Activated T-cell treated with anti-CD3 and anti-CD28 coated beads, Interleukin-2, amount 50 U/mL, for 1 hour (primary cell): ENCODE measurements around the gene P4HA1.

Experiments
- DNase-seq: peaks from one replicate; pipeline ENCODE4 v3.0.0-alpha.2; 2020

Gene P4HA1

DNA sequence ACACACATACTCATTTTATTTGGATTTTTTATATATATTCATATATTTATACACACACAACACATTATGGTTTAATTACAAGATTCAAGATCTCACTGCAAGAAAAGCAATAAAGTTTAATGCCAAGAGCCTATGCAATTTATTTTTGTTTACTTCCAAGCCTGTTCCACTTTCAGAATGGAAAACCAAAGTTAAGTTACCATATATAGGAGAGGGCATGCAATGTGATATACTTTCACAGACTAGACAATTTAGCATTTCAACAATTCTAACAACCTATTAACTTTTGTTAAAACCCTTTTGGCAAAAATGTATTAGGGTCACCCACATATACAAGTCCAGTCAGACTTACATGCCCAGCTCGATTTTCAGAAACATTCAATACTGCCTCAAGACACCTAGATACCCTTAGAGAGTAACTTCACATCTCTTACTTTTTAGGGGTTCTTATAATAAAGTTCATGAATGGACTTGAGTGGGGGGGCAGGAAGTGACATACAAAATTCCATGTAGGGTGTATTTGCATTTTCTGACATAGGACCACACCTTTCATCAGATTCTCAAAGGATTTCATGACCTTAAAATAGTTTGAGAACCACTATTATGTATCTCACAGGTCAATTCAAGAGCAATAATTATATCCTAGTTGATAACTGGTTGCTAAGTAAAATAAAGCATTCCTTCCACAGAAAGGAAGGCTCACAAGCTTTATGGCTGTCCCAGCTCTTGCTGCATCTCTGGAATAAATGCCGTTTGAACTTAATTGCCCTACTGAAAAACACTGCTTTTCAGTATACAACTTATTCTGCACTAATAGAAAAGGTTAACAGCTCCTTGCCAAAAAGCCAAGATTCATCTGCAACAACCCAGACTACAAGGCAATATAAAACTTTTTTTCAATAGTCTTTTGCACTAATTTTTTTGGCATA is 2.5 kb downstream of the P4HA1 start:
- DNase-seq = no peak

DNA sequence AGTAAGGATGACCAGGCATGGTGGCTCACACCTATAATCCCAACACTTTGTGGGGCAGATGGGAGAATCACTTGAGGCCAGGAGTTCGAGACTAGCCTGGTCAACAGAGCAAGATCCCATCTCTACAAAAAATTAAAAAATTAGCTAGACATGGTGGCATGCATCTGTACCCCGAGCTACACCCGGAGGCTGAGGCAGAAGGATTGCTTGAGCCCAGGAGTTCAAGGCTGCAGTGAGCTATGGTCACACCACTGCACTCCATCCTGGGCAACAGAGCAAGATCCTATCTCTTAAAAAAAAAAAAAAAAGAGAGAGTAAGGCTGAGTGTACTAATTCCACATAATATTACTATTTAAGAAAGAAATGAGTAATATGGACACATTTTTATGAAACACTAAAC is 3.8 kb downstream of the P4HA1 start:
- DNase-seq = no peak

GRCh38 chr10:73088304-73088703 is 8.4 kb downstream of the P4HA1 start:
- no peak for DNase-seq

DNA sequence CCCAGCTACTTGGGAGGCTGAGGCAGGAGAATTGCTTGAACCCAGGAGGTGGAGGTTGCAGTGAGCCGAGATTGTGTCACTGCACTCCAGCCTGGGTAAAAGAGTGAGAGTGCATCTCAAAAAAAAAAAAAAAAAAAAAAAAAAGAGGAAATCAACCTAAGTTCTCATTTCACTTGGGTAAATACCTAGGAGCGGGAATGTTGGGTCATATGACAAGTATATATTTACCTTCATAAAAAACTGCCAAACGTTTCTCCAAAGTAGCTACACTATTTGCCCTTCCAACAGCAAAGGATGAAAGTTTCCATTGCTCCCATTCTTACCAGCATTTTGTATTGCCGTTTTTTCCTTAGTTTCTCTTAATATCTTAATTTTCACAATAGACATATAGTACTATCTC is 9.8 kb downstream of the P4HA1 start:
- DNase-seq = no peak

GRCh38 chr10:73084209-73084608 is 12.5 kb downstream of the P4HA1 start:
- DNase-seq = no peak

DNA sequence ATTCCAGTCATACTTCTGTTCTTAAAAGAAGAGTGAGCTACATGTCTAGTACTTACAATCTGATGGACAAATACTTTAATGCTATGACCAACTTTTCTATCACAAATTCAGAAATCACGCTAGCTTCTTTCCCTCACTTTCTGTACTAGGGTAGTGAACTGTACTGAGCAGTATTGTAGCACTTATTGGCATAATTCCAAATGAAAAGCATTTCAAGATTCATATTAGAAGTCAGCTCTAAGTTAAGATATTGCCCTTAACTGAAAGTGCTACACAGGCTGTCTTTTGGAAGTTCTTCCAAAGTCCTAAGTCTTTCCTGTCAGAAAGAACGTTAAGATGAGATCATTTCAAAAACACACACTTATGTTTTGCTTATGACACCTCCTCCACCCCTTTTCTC is 13.4 kb downstream of the P4HA1 start:
- no peak for DNase-seq

GRCh38 chr10:73079779-73080541 is 16.7 kb downstream of the P4HA1 start:
- DNase-seq = no peak

DNA sequence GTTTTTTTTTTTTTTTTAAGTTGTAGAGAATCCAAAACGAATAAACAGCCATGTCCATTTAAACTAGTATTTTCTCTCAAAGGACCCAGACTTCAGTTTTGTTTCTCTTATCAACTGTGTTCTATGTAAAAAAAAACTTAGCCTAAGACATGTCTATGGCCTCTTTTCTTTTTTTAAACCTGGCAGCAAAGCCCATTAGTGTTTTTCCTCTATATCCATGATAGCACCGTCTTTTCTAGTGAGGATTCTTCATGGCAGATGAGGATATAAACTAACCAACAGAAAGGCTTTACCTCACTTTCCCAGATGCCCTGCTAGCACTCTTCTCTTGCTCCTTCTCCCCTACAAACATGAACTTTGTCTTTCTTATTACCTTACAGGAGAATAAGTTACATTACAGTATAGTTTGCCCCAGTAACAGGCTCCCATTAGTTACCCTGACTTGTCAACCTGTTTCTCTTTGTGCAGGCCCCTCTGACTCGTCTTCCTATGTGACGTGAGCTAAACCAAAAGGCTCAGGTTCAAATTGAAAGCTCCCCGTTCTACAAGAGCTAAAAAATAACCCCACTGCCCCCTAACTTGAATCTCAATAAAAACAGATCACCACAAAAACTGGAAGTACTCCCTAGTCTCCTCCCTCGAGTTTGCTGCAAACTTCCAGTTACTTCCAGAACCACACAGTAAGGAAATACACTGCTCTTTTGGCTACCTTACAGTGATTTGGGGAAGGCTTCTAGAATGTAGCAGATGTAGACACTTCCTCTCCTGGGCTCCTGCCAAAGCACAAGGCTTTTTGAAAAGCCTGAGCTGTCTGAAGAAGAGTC is 20.1 kb downstream of the P4HA1 start:
- DNase-seq = no peak

DNA sequence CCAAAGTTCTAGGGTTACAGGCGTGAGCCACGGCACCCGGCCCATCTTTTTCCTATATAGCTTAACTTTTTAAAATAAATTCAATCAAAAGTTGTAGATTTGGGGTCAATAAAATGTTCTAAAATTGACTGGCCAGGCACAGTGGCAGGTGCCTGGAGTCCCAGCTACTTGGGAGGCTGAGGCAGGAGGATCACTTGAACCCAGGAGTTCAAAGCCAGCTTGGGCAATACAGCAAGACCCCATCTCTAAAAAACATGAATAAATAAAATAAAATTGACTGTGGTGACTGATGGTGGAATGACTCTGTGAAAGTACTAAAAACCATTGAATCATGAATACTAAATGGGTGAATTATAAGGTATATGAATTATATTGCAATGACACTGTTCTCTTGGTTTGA is 20.8 kb downstream of the P4HA1 start:
- no peak for DNase-seq

DNA sequence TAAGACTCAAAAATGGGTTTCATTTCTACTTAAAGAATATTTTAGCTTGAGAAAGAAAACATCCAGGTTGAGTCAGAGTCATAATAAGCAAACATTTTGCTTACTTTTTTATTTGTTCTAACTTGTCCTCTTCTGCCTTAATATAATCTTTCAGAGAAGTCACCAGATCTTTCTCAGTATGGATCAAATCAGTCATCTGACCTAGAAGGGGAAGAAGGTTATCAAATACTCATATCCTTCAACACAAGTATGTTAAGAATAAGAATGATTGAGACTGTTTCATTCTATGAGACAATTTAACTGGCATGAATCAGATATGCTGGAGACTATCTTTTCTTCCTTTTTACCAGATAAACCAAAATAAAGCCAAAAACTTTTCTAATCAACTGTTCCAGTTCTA is 23.0 kb downstream of the P4HA1 start:
- no peak for DNase-seq

DNA sequence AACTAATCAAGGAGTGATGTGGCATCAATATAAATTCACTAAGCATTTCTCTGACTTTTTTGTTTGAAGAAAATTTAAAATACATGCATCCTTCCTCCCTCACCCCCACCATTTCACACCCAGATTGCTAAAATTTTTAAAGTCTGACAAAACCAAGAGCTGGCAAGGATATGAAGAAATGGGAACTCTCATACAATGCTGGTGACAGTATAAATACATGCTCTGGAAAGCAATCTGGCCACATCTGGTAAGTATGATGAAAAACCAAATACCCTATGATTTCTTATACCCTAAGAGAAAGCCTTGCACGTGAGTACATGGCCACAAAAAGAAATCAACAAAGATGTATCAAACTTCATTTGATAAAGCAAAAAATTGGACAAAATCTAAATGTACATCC is 31.2 kb downstream of the P4HA1 start:
- DNase-seq = no peak

DNA sequence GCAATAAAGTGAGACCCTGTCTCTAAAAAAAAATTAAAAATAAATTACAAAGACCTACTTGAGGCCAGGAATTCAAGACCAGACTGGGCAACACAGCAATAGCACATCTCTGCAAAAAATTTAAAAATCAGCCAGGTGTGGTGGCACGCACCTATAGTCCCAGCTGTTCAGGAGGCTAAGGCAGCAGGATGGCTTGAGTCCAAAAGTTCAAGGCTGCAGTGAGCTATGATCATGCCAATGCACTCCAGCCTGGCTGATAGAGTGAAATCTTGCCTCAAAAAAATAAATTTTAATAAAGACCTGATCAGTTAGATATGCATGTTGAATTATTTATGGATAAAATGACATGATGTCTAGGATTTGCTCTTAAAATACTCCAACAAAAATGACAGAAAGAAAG is 34.9 kb downstream of the P4HA1 start:
- DNase-seq = no peak

GRCh38 chr10:73060738-73061635 is 35.7 kb downstream of the P4HA1 start:
- DNase-seq = no peak

DNA sequence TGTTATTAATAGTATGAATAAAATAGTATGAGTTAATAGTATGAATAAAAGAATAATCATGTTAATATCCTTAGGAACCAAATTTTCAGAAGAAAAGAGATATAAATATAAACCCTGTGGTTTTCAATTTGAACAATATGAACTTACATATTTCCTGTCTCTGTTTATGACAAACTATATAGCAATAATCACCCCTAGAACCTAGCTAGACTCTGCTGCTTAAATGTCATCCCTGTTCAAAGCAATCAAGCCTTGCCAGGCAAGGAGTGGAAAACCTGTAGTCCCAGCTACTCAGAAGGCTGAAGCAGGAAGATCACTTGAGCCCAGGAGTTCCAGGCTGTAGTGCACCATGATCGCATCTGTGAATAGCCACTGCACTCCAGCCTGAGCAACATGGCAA is 36.5 kb downstream of the P4HA1 start:
- DNase-seq = no peak

GRCh38 chr10:73058057-73058591 is 38.5 kb downstream of the P4HA1 start:
- no peak for DNase-seq

- no peak for DNase-seq
Observed at GRCh38 chr10:73054286-73054685, 42.4 kb downstream of the P4HA1 start.

GRCh38 chr10:73053275-73053674 is 43.4 kb downstream of the P4HA1 start:
- no peak for DNase-seq

DNA sequence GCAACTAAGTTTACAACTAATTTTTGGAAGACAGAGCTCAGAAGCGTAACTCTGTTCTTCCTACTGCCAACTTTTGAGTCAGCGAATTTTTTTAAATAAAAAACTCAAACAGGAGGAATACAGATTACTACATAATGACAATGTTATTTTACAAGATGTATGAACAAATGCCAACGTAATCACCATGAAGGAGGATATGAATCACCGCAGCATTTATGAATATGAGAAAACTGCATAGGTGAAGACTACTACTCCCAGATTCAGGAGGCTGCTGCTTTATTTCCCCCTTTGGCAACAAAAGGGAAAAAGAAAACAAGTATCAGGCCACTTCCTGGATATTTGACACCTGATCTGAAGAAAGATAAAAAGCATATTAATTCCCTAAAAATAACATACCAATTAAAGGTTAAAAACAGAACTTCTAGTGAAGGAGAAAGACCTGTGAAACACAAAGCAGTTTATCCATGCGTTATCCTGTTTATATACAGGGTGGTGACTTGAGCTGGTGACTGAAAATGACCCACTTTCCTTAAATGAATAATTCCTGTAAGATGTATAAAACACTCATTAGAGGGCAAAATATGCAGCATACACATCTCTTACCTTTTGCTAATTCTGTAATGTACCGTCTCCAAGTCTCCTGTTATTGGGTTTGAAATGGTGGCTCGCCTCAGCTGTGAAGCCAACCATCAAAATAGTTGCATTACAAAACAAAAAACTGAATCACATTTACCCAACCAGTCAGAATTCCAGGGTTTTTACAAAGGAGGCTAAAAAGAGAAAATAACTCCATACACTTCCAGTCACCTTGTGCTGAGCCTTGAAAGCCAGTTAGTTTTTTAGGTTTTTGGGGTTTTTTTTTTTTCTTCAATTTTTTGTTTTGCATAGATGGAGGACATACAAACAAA is 52.0 kb downstream of the P4HA1 start:
- DNase-seq = no peak

- DNase-seq = no peak
Observed at GRCh38 chr10:73043766-73044377, 52.8 kb downstream of the P4HA1 start.

GRCh38 chr10:73043319-73043718 is 53.3 kb downstream of the P4HA1 start:
- no peak for DNase-seq
